MCF 10A (cell line): ENCODE data around the gene TPST1. TPM values are rescaled to one million over a fixed set of nuclear protein-coding genes. Genes with fewer than 3 reads are reported as not detected.
"Not testable (repeated sequence)": the region's sequence is repeated elsewhere in the genome, so short reads cannot be mapped to it uniquely, and the experiment has no call there.

Experiments
- BruUV-seq: library from RNA; stranded (reverse); fragments of 400-500 nt; replicated peaks from 2 replicates; lab custom pipeline; 2021; lab: Mats Ljungman, UMichigan
- CTCF ChIA-PET: fragments of 300-600 bp; sonication (Branson Sonifier 250); formaldehyde crosslinking; extraction: SDS; loops from one replicate; lab custom pipeline; 2021; ENCODE audit warnings: antibody characterized with exemption, inconsistent platforms; lab: Yijun Ruan, JAX
- POLR2A ChIA-PET: fragments of 300-600, 350-650 bp; sonication (Branson Sonifier 250); formaldehyde crosslinking; extraction: SDS; loops from one replicate; lab custom pipeline; 2020; ENCODE audit warnings: antibody characterized with exemption, inconsistent platforms; lab: Yijun Ruan, JAX
- DNase-seq: peaks from one replicate; pipeline ENCODE4 v3.0.0-alpha.2; 2018; ENCODE audit not compliant: unreplicated experiment
- H3K27ac Mint-ChIP-seq: one replicate; pipeline ENCODE4 v1.8.0; 2022; ENCODE audit warnings: mild to moderate bottlenecking, low read depth, mixed read lengths; ENCODE audit not compliant: unreplicated experiment
- H3K27me3 Mint-ChIP-seq: one replicate; pipeline ENCODE4 v1.8.0; 2022; ENCODE audit warnings: mixed read lengths; ENCODE audit not compliant: insufficient read depth, unreplicated experiment
- H3K36me3 Mint-ChIP-seq: one replicate; pipeline ENCODE4 v1.8.0; 2022; ENCODE audit warnings: mild to moderate bottlenecking, moderate library complexity, mixed read lengths; ENCODE audit not compliant: insufficient read depth, unreplicated experiment
- H3K4me1 Mint-ChIP-seq: one replicate; pipeline ENCODE4 v1.8.0; 2022; ENCODE audit warnings: mixed read lengths; ENCODE audit not compliant: insufficient read depth, unreplicated experiment
- H3K4me3 Mint-ChIP-seq: one replicate; pipeline ENCODE4 v1.8.0; 2022; ENCODE audit warnings: mild to moderate bottlenecking, moderate library complexity, mixed read lengths; ENCODE audit not compliant: unreplicated experiment
- H3K9me3 Mint-ChIP-seq: one replicate; pipeline ENCODE4 v1.8.0; 2022; ENCODE audit warnings: mixed read lengths; ENCODE audit not compliant: unreplicated experiment
- intact Hi-C: fragments of 100-400 bp; cut with micrococcal nuclease; formaldehyde crosslinking; loops from 2 replicates; pipeline ENCODE4 v1.14.1; 2022
- total RNA-seq: library from RNA; stranded (reverse); gene quantifications from 2 replicates; pipeline ENCODE4 v1.2.3, GENCODE V29; 2022
- TF ChIP-seq, protein P1 (sequence below): fragments of 200-600 bp; IDR thresholded peaks from one replicate; pipeline ENCODE4 v1.8.0; 2022; ENCODE audit warnings: antibody characterized with exemption, mild to moderate bottlenecking; ENCODE audit not compliant: unreplicated experiment

Gene TPST1
- total RNA-seq, 1 experiment from 2014 or later = 3.2 TPM

DNA sequence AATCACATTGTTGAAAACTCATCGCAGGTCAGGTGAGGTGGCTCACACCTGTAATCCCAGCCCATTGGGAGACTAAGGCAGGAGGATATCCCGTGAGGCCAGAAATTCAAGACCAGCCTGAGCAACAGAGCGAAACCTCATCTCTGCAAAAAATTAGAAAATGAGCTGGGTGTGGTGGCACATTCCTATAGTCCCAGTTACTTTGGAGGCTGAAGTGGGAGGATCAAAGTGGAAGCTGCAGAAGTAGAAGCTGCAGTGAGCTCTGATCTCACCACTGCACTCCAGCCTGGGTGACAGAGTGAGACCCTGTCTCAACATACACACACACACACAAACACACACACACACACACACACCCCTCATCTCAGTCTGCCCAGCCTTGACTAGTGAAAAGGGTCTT, 190.9 kb downstream of the TPST1 start:
- Mint-ChIP-seq H3K27ac (peak overlapping the region; percentile 51), H3K4me1 (peaks cover 17% of the 10 kb centered on the region), H3K36me3 (peaks cover 17% of the 10 kb centered on the region)
- DNase-seq, BruUV-seq, H3K4me3 Mint-ChIP-seq, H3K9me3 Mint-ChIP-seq, H3K27me3 Mint-ChIP-seq, POLR2A ChIA-PET, intact Hi-C loops: not testable (repeated sequence)
- CTCF ChIA-PET = interaction anchor here (0.6 kb wide), 1 partner anchor 350 kb away, joined by 3 read pairs; no protein-coding TSS in a partner anchor

DNA sequence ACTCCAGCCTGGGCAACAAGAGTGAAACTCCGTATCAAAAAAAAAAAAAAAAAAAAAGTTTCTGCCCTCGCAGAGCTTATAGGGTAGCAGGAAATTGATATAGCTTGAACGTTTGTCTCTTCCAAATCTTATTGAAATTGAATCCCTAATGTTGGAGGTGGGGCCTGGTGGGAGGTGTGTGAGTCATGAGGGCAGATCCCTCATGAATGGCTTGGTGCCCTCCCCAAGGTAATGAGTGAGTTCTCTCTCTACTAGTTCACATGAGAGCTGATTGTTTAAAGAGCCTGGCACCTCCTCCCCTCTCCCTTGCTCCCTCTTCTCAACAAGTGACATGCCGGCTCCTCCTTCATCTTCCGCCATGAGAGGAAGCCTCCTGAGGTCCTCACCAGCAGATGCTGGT, 193.7 kb downstream of the TPST1 start:
- POLR2A ChIA-PET, H3K9me3 Mint-ChIP-seq, intact Hi-C loops, H3K27ac Mint-ChIP-seq, H3K4me3 Mint-ChIP-seq, H3K27me3 Mint-ChIP-seq, BruUV-seq: not testable (repeated sequence)
- Mint-ChIP-seq H3K36me3 (peaks cover 38% of the 10 kb centered on the region), H3K4me1 (peaks cover 17% of the 10 kb centered on the region)
- CTCF ChIA-PET = interaction anchor here (0.6 kb wide), 1 partner anchor 326 kb away, joined by 3 read pairs; no protein-coding TSS in a partner anchor
- peak; percentile 19 for DNase-seq

DNA sequence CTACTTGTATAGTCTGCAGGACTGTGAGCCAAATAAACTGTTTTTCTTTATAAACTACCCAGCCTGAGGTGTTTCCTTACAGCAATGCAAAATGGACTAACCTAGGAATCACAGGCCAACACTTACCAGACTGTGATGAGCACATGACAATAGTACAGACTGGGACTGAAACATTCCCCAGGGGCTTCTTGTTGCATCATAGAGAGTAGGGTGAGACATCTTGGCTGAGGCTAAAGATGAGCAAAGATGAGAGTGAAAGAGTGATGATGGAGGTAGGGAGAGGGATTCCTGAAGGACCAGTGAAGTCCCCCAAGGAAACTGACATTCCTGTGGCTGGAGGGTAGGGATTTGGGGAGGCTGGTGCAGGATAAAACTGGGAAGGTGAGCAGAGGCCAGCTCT, 194.4 kb downstream of the TPST1 start:
- ChIA-PET POLR2A (no interaction called here), CTCF (interaction anchor here (0.6 kb wide), 1 partner anchor 115 kb away, joined by 3 read pairs; no protein-coding TSS in a partner anchor)
- Mint-ChIP-seq H3K27ac (no peak overlapping the region), H3K4me3 (no peak overlapping the region), H3K27me3 (no peaks in the 10 kb centered on the region), H3K9me3 (peaks cover 8% of the 10 kb centered on the region), H3K4me1 (peaks cover 17% of the 10 kb centered on the region), H3K36me3 (peaks cover 38% of the 10 kb centered on the region)
- TF ChIP-seq, protein P1, sequence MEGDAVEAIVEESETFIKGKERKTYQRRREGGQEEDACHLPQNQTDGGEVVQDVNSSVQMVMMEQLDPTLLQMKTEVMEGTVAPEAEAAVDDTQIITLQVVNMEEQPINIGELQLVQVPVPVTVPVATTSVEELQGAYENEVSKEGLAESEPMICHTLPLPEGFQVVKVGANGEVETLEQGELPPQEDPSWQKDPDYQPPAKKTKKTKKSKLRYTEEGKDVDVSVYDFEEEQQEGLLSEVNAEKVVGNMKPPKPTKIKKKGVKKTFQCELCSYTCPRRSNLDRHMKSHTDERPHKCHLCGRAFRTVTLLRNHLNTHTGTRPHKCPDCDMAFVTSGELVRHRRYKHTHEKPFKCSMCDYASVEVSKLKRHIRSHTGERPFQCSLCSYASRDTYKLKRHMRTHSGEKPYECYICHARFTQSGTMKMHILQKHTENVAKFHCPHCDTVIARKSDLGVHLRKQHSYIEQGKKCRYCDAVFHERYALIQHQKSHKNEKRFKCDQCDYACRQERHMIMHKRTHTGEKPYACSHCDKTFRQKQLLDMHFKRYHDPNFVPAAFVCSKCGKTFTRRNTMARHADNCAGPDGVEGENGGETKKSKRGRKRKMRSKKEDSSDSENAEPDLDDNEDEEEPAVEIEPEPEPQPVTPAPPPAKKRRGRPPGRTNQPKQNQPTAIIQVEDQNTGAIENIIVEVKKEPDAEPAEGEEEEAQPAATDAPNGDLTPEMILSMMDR = no peak
- intact Hi-C loops = no loop called here
- DNase-seq = peak; percentile 28
- no TSS peak for BruUV-seq

- ChIA-PET POLR2A (no interaction called here), CTCF (interaction anchor here (0.6 kb wide), 1 partner anchor 116 kb away, joined by 3 read pairs; no protein-coding TSS in a partner anchor)
- no peak overlapping the region for H3K4me3 Mint-ChIP-seq
- intact Hi-C loops = no loop called here
- BruUV-seq = no TSS peak
- TF ChIP-seq, protein P1 = no peak
- H3K27ac Mint-ChIP-seq = no peak overlapping the region
- H3K27me3 Mint-ChIP-seq = no peaks in the 10 kb centered on the region
- peaks cover 12% of the 10 kb centered on the region for H3K4me1 Mint-ChIP-seq
- no peak for DNase-seq
- peaks cover 38% of the 10 kb centered on the region for H3K36me3 Mint-ChIP-seq
- peaks cover 8% of the 10 kb centered on the region for H3K9me3 Mint-ChIP-seq
Measured at GRCh38 chr7:66400400-66400799, 195.3 kb downstream of the TPST1 start.

GRCh38 chr7:66401126-66401525, 196.0 kb downstream of the TPST1 start:
- H3K27me3 Mint-ChIP-seq, H3K4me3 Mint-ChIP-seq, intact Hi-C loops, H3K27ac Mint-ChIP-seq, BruUV-seq, POLR2A ChIA-PET, CTCF ChIA-PET, H3K9me3 Mint-ChIP-seq: not testable (repeated sequence)
- peaks cover 12% of the 10 kb centered on the region for H3K4me1 Mint-ChIP-seq
- peak; percentile 9 for DNase-seq
- H3K36me3 Mint-ChIP-seq = peaks cover 40% of the 10 kb centered on the region

DNA sequence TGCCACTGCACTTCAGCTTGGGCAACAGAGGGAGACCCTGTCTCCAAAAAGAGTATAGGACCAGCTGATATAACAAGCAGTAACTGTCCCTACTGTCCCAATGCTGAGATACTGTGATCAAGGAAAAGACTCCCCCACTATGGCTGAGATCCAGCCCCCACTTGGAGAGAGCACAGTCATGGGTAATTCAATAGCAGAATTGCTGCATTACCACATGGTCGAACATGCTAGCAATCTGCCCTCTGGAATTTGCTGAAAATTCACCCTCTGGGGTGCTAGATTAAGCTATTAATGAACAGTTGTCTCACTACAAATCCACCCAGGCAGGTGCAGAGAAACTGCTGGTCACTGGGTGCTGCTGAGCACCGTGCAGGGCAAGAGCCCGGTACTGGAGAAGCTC, 196.8 kb downstream of the TPST1 start:
- POLR2A ChIA-PET, intact Hi-C loops, CTCF ChIA-PET: not testable (repeated sequence)

More for the DNA sequence above, 196.8 kb downstream of the TPST1 start:
- BruUV-seq, H3K27ac Mint-ChIP-seq, H3K27me3 Mint-ChIP-seq, H3K4me3 Mint-ChIP-seq, H3K9me3 Mint-ChIP-seq, DNase-seq: not testable (repeated sequence)
- peaks cover 46% of the 10 kb centered on the region for H3K36me3 Mint-ChIP-seq
- H3K4me1 Mint-ChIP-seq = peaks cover 12% of the 10 kb centered on the region
